ENCODE measurements around the gene MOSPD2.

DNA sequence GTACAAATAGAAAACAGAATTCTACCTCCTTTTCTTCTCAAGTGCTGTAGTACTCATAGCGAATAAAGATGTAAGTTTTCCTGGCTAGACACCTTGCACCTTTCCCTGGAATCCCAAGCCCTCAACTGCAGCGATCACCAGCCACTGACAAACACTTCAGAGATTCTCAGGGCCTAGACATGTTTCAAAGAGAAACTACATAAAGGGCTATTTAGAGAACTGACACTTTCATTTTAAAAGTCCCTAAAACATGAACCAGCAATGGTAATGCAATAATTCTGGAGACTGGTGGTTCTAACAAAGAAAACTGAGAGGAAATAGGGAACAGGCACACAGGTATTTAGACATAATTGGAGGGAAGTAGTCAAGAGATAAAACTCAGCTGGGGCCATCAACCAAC is 36.1 kb upstream of the MOSPD2 start:
- TF ChIP-seq POLR2A (IDR thresholded peaks at IDR 0.05; ENCODE audit: low read depth, low read length) (no peak), CBFB (IDR thresholded peaks at IDR 0.05; ENCODE audit: low read depth) (no peak), IKZF1 (conservative IDR thresholded peaks at IDR 0.05) (no peak), EZH2 (IDR thresholded peaks at IDR 0.05; ENCODE audit: borderline replicate concordance, control insufficient read depth, low read depth, low read length) (no peak), POLR2AphosphoS2 (IDR thresholded peaks at IDR 0.05; ENCODE audit: low read depth, low read length) (no peak), BMI1 (IDR thresholded peaks at IDR 0.05; ENCODE audit: borderline replicate concordance) (no peak)
- TF ChIP-seq, protein P1, sequence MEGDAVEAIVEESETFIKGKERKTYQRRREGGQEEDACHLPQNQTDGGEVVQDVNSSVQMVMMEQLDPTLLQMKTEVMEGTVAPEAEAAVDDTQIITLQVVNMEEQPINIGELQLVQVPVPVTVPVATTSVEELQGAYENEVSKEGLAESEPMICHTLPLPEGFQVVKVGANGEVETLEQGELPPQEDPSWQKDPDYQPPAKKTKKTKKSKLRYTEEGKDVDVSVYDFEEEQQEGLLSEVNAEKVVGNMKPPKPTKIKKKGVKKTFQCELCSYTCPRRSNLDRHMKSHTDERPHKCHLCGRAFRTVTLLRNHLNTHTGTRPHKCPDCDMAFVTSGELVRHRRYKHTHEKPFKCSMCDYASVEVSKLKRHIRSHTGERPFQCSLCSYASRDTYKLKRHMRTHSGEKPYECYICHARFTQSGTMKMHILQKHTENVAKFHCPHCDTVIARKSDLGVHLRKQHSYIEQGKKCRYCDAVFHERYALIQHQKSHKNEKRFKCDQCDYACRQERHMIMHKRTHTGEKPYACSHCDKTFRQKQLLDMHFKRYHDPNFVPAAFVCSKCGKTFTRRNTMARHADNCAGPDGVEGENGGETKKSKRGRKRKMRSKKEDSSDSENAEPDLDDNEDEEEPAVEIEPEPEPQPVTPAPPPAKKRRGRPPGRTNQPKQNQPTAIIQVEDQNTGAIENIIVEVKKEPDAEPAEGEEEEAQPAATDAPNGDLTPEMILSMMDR (IDR thresholded peaks at IDR 0.05 in 2 of 3, conservative IDR thresholded peaks at IDR 0.05 in 1 of 3; ENCODE audit: control insufficient read depth in 2 of 3, extremely low read depth in 1 of 3, insufficient read depth in 1 of 3, low read depth in 3 of 3, low read length in 3 of 3) = no peak
